Right lobe of liver (tissue), 6 donors: Measurements from ENCODE around the gene CTSZ. TPM values are rescaled to one million over a fixed set of nuclear protein-coding genes. Genes with fewer than 3 reads are reported as not detected.
"Not testable (repeated sequence)": the region's sequence is repeated elsewhere in the genome, so short reads cannot be mapped to it uniquely, and the experiment has no call there.

Source experiments
- ATAC-seq, 4 donors: fragments of 200-7000 bp; cut with Tn5 transposase; one replicate each; pipeline ENCODE4 v1.9.1; 2020; ENCODE audit warnings: mild to moderate bottlenecking in 4 of 4, moderate library complexity in 4 of 4
- DNase-seq, 3 donors: peaks; one replicate each; pipeline ENCODE4 v3.0.0-alpha.2; 2020
- H3K27ac ChIP-seq, 3 donors: fragments of 200-600 bp; one replicate each; pipeline ENCODE4 v1.8.0; 2022
- H3K27me3 ChIP-seq, 2 donors: fragments of 200-600 bp; one replicate each; pipeline ENCODE4 v1.8.0; 2022
- H3K36me3 ChIP-seq, 4 donors: fragments of 200-600 bp; sonication (generic) in 1 of 4; one replicate each; pipeline versions ENCODE4 v1.5.1 to v1.8.0; 2017 to 2022; ENCODE audit warnings: control low read depth in 1 of 4
- H3K4me1 ChIP-seq, 4 donors: fragments of 200-600 bp; sonication (generic) in 1 of 4; one replicate each; pipeline versions ENCODE4 v1.5.1 to v1.8.0; 2017 to 2022; ENCODE audit warnings: control low read depth in 1 of 4
- H3K4me3 ChIP-seq, 3 donors: fragments of 200-600 bp; one replicate each; pipeline ENCODE4 v1.8.0; 2022
- H3K9me3 ChIP-seq, 4 donors: fragments of 200-600 bp; sonication (generic) in 1 of 4; one replicate each; pipeline versions ENCODE4 v1.5.1 to v1.8.0; 2017 to 2022; ENCODE audit warnings: control low read depth in 1 of 4
- CTCF ChIP-seq, 4 donors: fragments of 200-600 bp in 3 of 4; fragments of 450-650 bp in 1 of 4; IDR thresholded peaks; one replicate each; pipeline versions ENCODE4 v1.5.1 to v1.8.0; 2016 to 2022; ENCODE audit warnings: antibody characterized with exemption in 4 of 4, mild to moderate bottlenecking in 2 of 4
- POLR2A ChIP-seq: fragments of 450-650 bp; IDR thresholded peaks from one replicate; pipeline ENCODE4 v1.6.1; 2017; ENCODE audit warnings: antibody characterized with exemption, mild to moderate bottlenecking
- WGBS: methylation state at CpG from one replicate; pipeline ENCODE4 v1.1.6; 2018; ENCODE audit warnings: low coverage, low lambda C conversion rate; ENCODE audit not compliant: insufficient coverage; ENCODE audit errors: missing lambda C conversion rate; 5-methylcytosine and 5-hydroxymethylcytosine counted together
- intact Hi-C, 2 donors: fragments of 100-400 bp; cut with DNase I; formaldehyde crosslinking; loops; one replicate each; pipeline versions ENCODE4 v1.11.2 to v1.14.1; 2022
- total RNA-seq, 6 experiments: library from RNA; depleted of rRNA in 2 of 6; stranded (reverse); fragments of >200 nt in 2 of 6; fragmentation: NEBNext Ultra II Directional in 3 of 6; extraction: Animal tissue kit (Norgen Biotek cat#: 25700) in 3 of 6; gene quantifications; one replicate each; pipeline versions ENCODE4 v1.1.0 to v1.2.4, GENCODE V29; 2016 to 2023
- donor health status: DM: no; HTN: yes; CAD: no.
- donor health status: DM: no; HTN: no; CAD: no.
- donor health status: DM: no; HTN: no; CAD: no.
- donor health status: DM: no; HTN: yes; CAD: no.
- donor health status: DM: no; HTN: yes; CAD: no.

The CTSZ gene
- total RNA-seq, 6 experiments from 2014 or later = 198 to 296 (median 222) TPM

- TF ChIP-seq CTCF (IDR thresholded peaks at IDR 0.05) (no peak), POLR2A (no peak)
- no peaks in the 10 kb centered on the region for H3K9me3 ChIP-seq
- ATAC-seq (no peak), DNase-seq (no peak)
- intact Hi-C loops = no loop called here
- H3K27me3 ChIP-seq = no peaks in the 10 kb centered on the region
- 31% methylated on average over 6 of the region's 14 CpGs for WGBS
- H3K27ac ChIP-seq = no peak overlapping the region
- H3K4me1 ChIP-seq = no peaks in the 10 kb centered on the region
- H3K4me3 ChIP-seq = no peak overlapping the region
- no peaks in the 10 kb centered on the region for H3K36me3 ChIP-seq
These were observed 41.6 kb downstream of the CTSZ start for GRCh38 chr20:58965270-58966064.

- H3K36me3 ChIP-seq, H3K4me3 ChIP-seq, DNase-seq, H3K4me1 ChIP-seq, H3K27me3 ChIP-seq, ATAC-seq, H3K27ac ChIP-seq, H3K9me3 ChIP-seq, intact Hi-C loops: not testable (repeated sequence)
- WGBS = 69% methylated on average over 5 of the region's 5 CpGs
These were observed 43.1 kb downstream of the CTSZ start for GRCh38 chr20:58963922-58964321.

- H3K36me3 ChIP-seq = no peaks in the 10 kb centered on the region
- no peaks in the 10 kb centered on the region for H3K9me3 ChIP-seq
- intact Hi-C loops = no loop called here
- DNase-seq (no peak), ATAC-seq (no peak)
- H3K27ac ChIP-seq = no peak overlapping the region
- WGBS = 63% methylated on average over 8 of the region's 8 CpGs
- no peak overlapping the region for H3K4me3 ChIP-seq
- H3K27me3 ChIP-seq = no peaks in the 10 kb centered on the region
- TF ChIP-seq POLR2A (no peak), CTCF (IDR thresholded peaks at IDR 0.05) (no peak)
- H3K4me1 ChIP-seq = no peaks in the 10 kb centered on the region
These were observed 43.9 kb downstream of the CTSZ start for GRCh38 chr20:58963060-58963584.

- Histone ChIP-seq H3K36me3 (no peaks in the 10 kb centered on the region), H3K4me1 (no peaks in the 10 kb centered on the region), H3K9me3 (no peaks in the 10 kb centered on the region), H3K27me3 (no peaks in the 10 kb centered on the region), H3K27ac (no peak overlapping the region), H3K4me3 (no peak overlapping the region)
- TF ChIP-seq POLR2A (no peak), CTCF (IDR thresholded peaks at IDR 0.05) (no peak)
- ATAC-seq (no peak), DNase-seq (no peak)
- WGBS = 68% methylated on average over 5 of the region's 6 CpGs
- intact Hi-C loops = no loop called here
These were observed 47.4 kb downstream of the CTSZ start for GRCh38 chr20:58959652-58960051.

GRCh38 chr20:58956078-58956477 lies 51.0 kb downstream of the CTSZ start:
- Histone ChIP-seq H3K27ac (no peak overlapping the region), H3K4me1 (no peaks in the 10 kb centered on the region), H3K27me3 (no peaks in the 10 kb centered on the region), H3K4me3 (no peak overlapping the region), H3K36me3 (no peaks in the 10 kb centered on the region), H3K9me3 (no peaks in the 10 kb centered on the region)
- TF ChIP-seq CTCF (IDR thresholded peaks at IDR 0.05) (no peak), POLR2A (no peak)
- 76% methylated on average over 8 of the region's 8 CpGs for WGBS
- DNase-seq = no peak
- intact Hi-C loops = no loop called here
- ATAC-seq = no peak
